GM21515 (cell line): ENCODE data around the gene KRT82.
"Not testable (repeated sequence)": the region's sequence is repeated elsewhere in the genome, so short reads cannot be mapped to it uniquely, and the experiment has no call there.

Experiments used
- ATAC-seq: cut with Tn5 transposase; IDR thresholded peaks from one replicate; pipeline ENCODE4 v1.9.1; 2021; ENCODE audit not compliant: unreplicated experiment

Gene KRT82

GRCh38 chr12:52405922-52406385 lies at the start of gene KRT82:
TSS of gene KRT82 (minus strand) at chr12:52406335. CDS start at chr12:52406277, 58 bp downstream.
- no peak for ATAC-seq

GRCh38 chr12:52455821-52456220 lies 49.7 kb upstream of the KRT82 start:
- ATAC-seq = no peak

GRCh38 chr12:52454411-52455201 lies 48.5 kb upstream of the KRT82 start:
- no peak for ATAC-seq

GRCh38 chr12:52452101-52452500 lies 46.0 kb upstream of the KRT82 start, which contains the start of gene KRT6B:
TSS of gene KRT6B (minus strand) at chr12:52452146. CDS start at chr12:52452078, 68 bp downstream.
- ATAC-seq = no peak

GRCh38 chr12:52448228-52448627 lies 42.1 kb upstream of the KRT82 start:
- no peak for ATAC-seq

GRCh38 chr12:52447196-52447595 lies 41.1 kb upstream of the KRT82 start:
- ATAC-seq = not testable (repeated sequence)

GRCh38 chr12:52446367-52447045 lies 40.4 kb upstream of the KRT82 start:
- no peak for ATAC-seq

- ATAC-seq = no peak
Observed at GRCh38 chr12:52445876-52446275, 39.7 kb upstream of the KRT82 start.

GRCh38 chr12:52444647-52445595 lies 38.8 kb upstream of the KRT82 start:
- ATAC-seq = no peak

GRCh38 chr12:52443966-52444365 lies 37.8 kb upstream of the KRT82 start:
- no peak for ATAC-seq

GRCh38 chr12:52442600-52443061 lies 36.5 kb upstream of the KRT82 start:
- ATAC-seq = no peak

GRCh38 chr12:52441320-52441911 lies 35.3 kb upstream of the KRT82 start:
- ATAC-seq = no peak

GRCh38 chr12:52440821-52441319 lies 34.7 kb upstream of the KRT82 start:
- no peak for ATAC-seq

GRCh38 chr12:52439845-52440244 lies 33.7 kb upstream of the KRT82 start:
- no peak for ATAC-seq

- ATAC-seq = no peak
Observed at GRCh38 chr12:52439420-52439819, 33.3 kb upstream of the KRT82 start.

- ATAC-seq = no peak
Observed at GRCh38 chr12:52438305-52439301, 32.5 kb upstream of the KRT82 start.

GRCh38 chr12:52437508-52437907 lies 31.4 kb upstream of the KRT82 start:
- ATAC-seq = no peak

- ATAC-seq = no peak
Observed at GRCh38 chr12:52436828-52437474, 30.8 kb upstream of the KRT82 start.
